Keratinocyte (primary cell): ENCODE results near the gene COG4. TPM values are rescaled to one million over a fixed set of nuclear protein-coding genes. Genes with fewer than 3 reads are reported as not detected.

Experiments used
- DNase-seq: peaks from one replicate; pipeline ENCODE4 v3.0.0-alpha.2; 2011; ENCODE audit warnings: low read depth, missing footprints, low spot score
- FAIRE-seq: peaks from 2 replicates; lab custom pipeline; 2011; peaks lifted over from hg19 to GRCh38; lab: Jason Lieb, UNC
- H2AFZ ChIP-seq: 2 replicates; pipeline ENCODE4 v1.6.0; 2012; ENCODE audit warnings: low read length, control low read depth, inconsistent platforms; ENCODE audit not compliant: control insufficient read depth
- H3K27ac ChIP-seq: 2 replicates; pipeline ENCODE4 v1.5.1; 2011; ENCODE audit warnings: low read length; ENCODE audit not compliant: control insufficient read depth, insufficient read depth
- H3K27me3 ChIP-seq: 3 replicates; pipeline ENCODE4 v1.6.0; 2011; ENCODE audit warnings: low read length; ENCODE audit not compliant: control insufficient read depth, insufficient read depth; ENCODE audit errors: extremely low read depth
- H3K36me3 ChIP-seq, 2 experiments: 2 replicates in 1 of 2; 3 replicates in 1 of 2; pipeline ENCODE4 v1.5.1; 2011; ENCODE audit warnings: low read length in 2 of 2, mild to moderate bottlenecking in 1 of 2; ENCODE audit not compliant: control insufficient read depth in 2 of 2, insufficient read depth in 2 of 2; ENCODE audit errors: extremely low read depth in 1 of 2
- H3K4me1 ChIP-seq: 3 replicates; pipeline ENCODE4 v1.5.1; 2011; ENCODE audit warnings: low read length; ENCODE audit not compliant: control insufficient read depth, insufficient read depth; ENCODE audit errors: extremely low read depth
- H3K4me2 ChIP-seq: 3 replicates; pipeline ENCODE4 v1.6.0; 2011; ENCODE audit warnings: low read depth, low read length; ENCODE audit not compliant: control insufficient read depth, insufficient read depth; ENCODE audit errors: extremely low read depth
- H3K4me3 ChIP-seq, 3 experiments: fragments of 200-600 bp in 1 of 3; sonication (generic) in 1 of 3; 2 replicates in 2 of 3; 3 replicates in 1 of 3; pipeline ENCODE4 v1.5.1; 2011 to 2016; ENCODE audit warnings: low read length in 3 of 3, mild to moderate bottlenecking in 3 of 3, control low read depth in 2 of 3, inconsistent platforms in 1 of 3, low read depth in 1 of 3, mixed read lengths in 1 of 3, mixed run types in 1 of 3, moderate library complexity in 1 of 3; ENCODE audit not compliant: control insufficient read depth in 2 of 3, insufficient read depth in 2 of 3; ENCODE audit errors: extremely low read depth in 1 of 3
- H3K79me2 ChIP-seq: 2 replicates; pipeline ENCODE4 v1.6.0; 2012; ENCODE audit warnings: low read length; ENCODE audit not compliant: control insufficient read depth, insufficient read depth
- H3K9ac ChIP-seq: 3 replicates; pipeline ENCODE4 v1.6.0; 2011; ENCODE audit warnings: low read length; ENCODE audit not compliant: control insufficient read depth, insufficient read depth; ENCODE audit errors: extremely low read depth
- H3K9me1 ChIP-seq: 3 replicates; pipeline ENCODE4 v1.6.0; 2011; ENCODE audit warnings: low read length; ENCODE audit not compliant: control insufficient read depth, insufficient read depth; ENCODE audit errors: extremely low read depth
- H3K9me3 ChIP-seq: 2 replicates; pipeline ENCODE4 v1.5.1; 2012; ENCODE audit warnings: low read depth, low read length; ENCODE audit not compliant: control insufficient read depth
- H4K20me1 ChIP-seq: 3 replicates; pipeline ENCODE4 v1.6.0; 2011; ENCODE audit warnings: low read length; ENCODE audit not compliant: control insufficient read depth, insufficient read depth; ENCODE audit errors: extremely low read depth
- CTCF ChIP-seq, 3 experiments: IDR thresholded peaks in 1 of 3; conservative IDR thresholded peaks in 1 of 3; optimal IDR thresholded peaks in 1 of 3; 2 replicates in 2 of 3; 3 replicates in 1 of 3; pipeline versions ENCODE3 to v1.5.1; 2011; ENCODE audit warnings: low read length in 3 of 3, mild to moderate bottlenecking in 3 of 3, moderate library complexity in 2 of 3, control low read depth in 1 of 3, inconsistent platforms in 1 of 3; ENCODE audit not compliant: insufficient read depth in 2 of 3; ENCODE audit errors: extremely low read depth in 1 of 3
- EZH2 ChIP-seq: IDR thresholded peaks from one replicate; pipeline ENCODE4 v1.6.1; 2012; ENCODE audit warnings: inconsistent platforms, mild to moderate bottlenecking, low read length, moderate library complexity
- dilution Hi-C: fragments of 300-500 bp; cut with MboI; formaldehyde crosslinking; loops from one replicate; pipeline ENCODE4 v1.7.0; 2020; ENCODE audit warnings: low sequenced_read_pairs; ENCODE audit not compliant: extremely low pct_ligation_motif_present
- polyA plus RNA-seq, 5 experiments: library from polyadenylated mRNA; depleted of rRNA in 3 of 5; stranded (reverse) in 3 of 5; stranded (forward) in 1 of 5; unstranded in 1 of 5; fragments of >200 nt; gene quantifications; 1 replicate in 1 of 5; 2 replicates in 3 of 5; 3 replicates in 1 of 5; pipeline versions ENCODE4 v1.2.1 to v1.2.3, GENCODE V29; 2011 to 2012; ENCODE audit warnings: missing spikeins in 2 of 5, low read depth in 1 of 5, low replicate concordance in 1 of 5

The COG4 gene
- polyA plus RNA-seq, 1 donor (not counting 4 experiments of a cell fraction or from before 2014, with no cell fraction given), result 38.9 TPM

- no peaks in the 10 kb centered on the region for H4K20me1 ChIP-seq
- no peak for DNase-seq
- no peaks in the 10 kb centered on the region for H3K9me1 ChIP-seq
- H3K9ac ChIP-seq, result no peak overlapping the region
- no peaks in the 10 kb centered on the region for H3K4me1 ChIP-seq
- no peak overlapping the region for H3K4me2 ChIP-seq
- H2AFZ ChIP-seq, result no peak overlapping the region
- TF ChIP-seq EZH2, result no peak
- no peak for FAIRE-seq
- H3K79me2 ChIP-seq, result no peaks in the 10 kb centered on the region
- no peak overlapping the region for H3K27ac ChIP-seq
- dilution Hi-C loops, result no loop called here
- no peaks in the 10 kb centered on the region for H3K9me3 ChIP-seq
- H3K27me3 ChIP-seq, result no peaks in the 10 kb centered on the region
- no peak overlapping the region for H3K4me3 ChIP-seq
- H3K36me3 ChIP-seq, result peaks cover 3 to 16% of the 10 kb centered on the region in 2 experiments
Measured at GRCh38 chr16:70465999-70466804, 57.2 kb downstream of the COG4 start.

GRCh38 chr16:70463235-70463634 is 60.1 kb downstream of the COG4 start:
- DNase-seq (no peak), FAIRE-seq (no peak)
- Histone ChIP-seq H4K20me1 (no peaks in the 10 kb centered on the region), H3K9ac (no peak overlapping the region), H3K9me1 (no peaks in the 10 kb centered on the region), H3K79me2 (no peaks in the 10 kb centered on the region), H3K4me3 (no peak overlapping the region), H3K36me3 (peaks cover 3 to 18% of the 10 kb centered on the region in 2 experiments), H3K4me2 (no peak overlapping the region), H2AFZ (no peak overlapping the region), H3K27ac (no peak overlapping the region), H3K4me1 (no peaks in the 10 kb centered on the region), H3K27me3 (no peaks in the 10 kb centered on the region), H3K9me3 (no peaks in the 10 kb centered on the region)
- dilution Hi-C loops, result no loop called here
- TF ChIP-seq CTCF (optimal IDR thresholded peaks at IDR 0.05 in 1 of 3, IDR thresholded peaks at IDR 0.05 in 1 of 3, conservative IDR thresholded peaks at IDR 0.05 in 1 of 3; ENCODE audit: extremely low read depth in 1 of 3, insufficient read depth in 2 of 3, low read length in 3 of 3), result no peak
- TF ChIP-seq EZH2, result no peak
